Osteoblast (primary cell): ENCODE measurements around the gene GALNS. TPM values are rescaled to one million over a fixed set of nuclear protein-coding genes. Genes with fewer than 3 reads are reported as not detected.
A peak's percentile ranks its signal among the peaks of the same experiment; 100 is the strongest.

ENCODE experiments used
- DNase-seq: peaks from one replicate; pipeline ENCODE4 v3.0.0; 2011; ENCODE audit warnings: low spot score, mixed read lengths; ENCODE audit not compliant: insufficient read length; ENCODE audit errors: missing footprints
- H2AFZ ChIP-seq: 2 replicates; pipeline ENCODE4 v1.6.0; 2011; ENCODE audit warnings: mild to moderate bottlenecking, low read length
- H3K27ac ChIP-seq: 2 replicates; pipeline ENCODE4 v1.5.1; 2011; ENCODE audit warnings: mild to moderate bottlenecking, low read depth, low read length, moderate library complexity
- H3K27me3 ChIP-seq: 2 replicates; pipeline ENCODE4 v1.6.0; 2012; ENCODE audit warnings: mild to moderate bottlenecking, control low read depth, inconsistent platforms, low read length, moderate library complexity; ENCODE audit not compliant: insufficient read depth
- H3K36me3 ChIP-seq: 2 replicates; pipeline ENCODE4 v1.5.1; 2011; ENCODE audit warnings: mild to moderate bottlenecking, low read length, control low read depth, moderate library complexity; ENCODE audit not compliant: insufficient read depth
- H3K4me1 ChIP-seq: 2 replicates; pipeline ENCODE4 v1.5.1; 2011; ENCODE audit warnings: mild to moderate bottlenecking, low read length, control low read depth, moderate library complexity; ENCODE audit not compliant: insufficient read depth
- H3K4me2 ChIP-seq: 2 replicates; pipeline ENCODE4 v1.6.0; 2011; ENCODE audit warnings: mild to moderate bottlenecking, low read length; ENCODE audit not compliant: insufficient read depth
- H3K4me3 ChIP-seq: fragments of 200-600 bp; sonication (generic); 3 replicates; pipeline ENCODE4 v1.5.1; 2012; ENCODE audit warnings: mild to moderate bottlenecking, low read length, inconsistent platforms; ENCODE audit not compliant: insufficient read depth
- H3K79me2 ChIP-seq: 2 replicates; pipeline ENCODE4 v1.6.0; 2012; ENCODE audit warnings: mild to moderate bottlenecking, low read length, control low read depth, inconsistent platforms; ENCODE audit not compliant: insufficient read depth
- H3K9me3 ChIP-seq: 2 replicates; pipeline ENCODE4 v1.5.1; 2011; ENCODE audit warnings: low read depth, low read length, control low read depth
- H4K20me1 ChIP-seq: 2 replicates; pipeline ENCODE4 v1.6.0; 2012; ENCODE audit warnings: mild to moderate bottlenecking, low read length, control low read depth; ENCODE audit not compliant: insufficient read depth
- CTCF ChIP-seq: IDR thresholded peaks from 2 replicates; pipeline ENCODE4 v1.5.1; 2011; ENCODE audit warnings: mild to moderate bottlenecking, low read depth, low read length, moderate library complexity; ENCODE audit errors: extremely low read depth
- total RNA-seq: library from RNA; depleted of rRNA; stranded (reverse); fragments of >200 nt; gene quantifications from 2 replicates; pipeline ENCODE4 v1.2.3, GENCODE V29; 2012

Gene GALNS
- total RNA-seq, 1 donor: 48.1 TPM

- no peaks in the 10 kb centered on the region for H3K36me3 ChIP-seq
- H3K4me3 ChIP-seq: peak overlapping the region; percentile 37
- peak overlapping the region; percentile 43 for H3K4me2 ChIP-seq
- H4K20me1 ChIP-seq: no peaks in the 10 kb centered on the region
- peak overlapping the region; percentile 41 for H2AFZ ChIP-seq
- no peaks in the 10 kb centered on the region for H3K9me3 ChIP-seq
- peaks cover 35% of the 10 kb centered on the region for H3K27me3 ChIP-seq
- TF ChIP-seq CTCF: no peak
- DNase-seq: no peak
- H3K27ac ChIP-seq: no peak overlapping the region
- no peaks in the 10 kb centered on the region for H3K4me1 ChIP-seq
- H3K79me2 ChIP-seq: no peaks in the 10 kb centered on the region
Observed at GRCh38 chr16:88870608-88871348, 14.0 kb upstream of the GALNS start.

- Histone ChIP-seq H3K27me3 (peaks cover 33% of the 10 kb centered on the region), H2AFZ (no peak overlapping the region)
Observed at GRCh38 chr16:88869673-88869980, 12.9 kb upstream of the GALNS start.

GRCh38 chr16:88868974-88869672, 12.4 kb upstream of the GALNS start:
- no peaks in the 10 kb centered on the region for H3K79me2 ChIP-seq
- H3K4me3 ChIP-seq: no peak overlapping the region
- no peak overlapping the region for H3K4me2 ChIP-seq
- no peak for TF ChIP-seq CTCF
- H3K27me3 ChIP-seq: peaks cover 28% of the 10 kb centered on the region
- no peaks in the 10 kb centered on the region for H3K9me3 ChIP-seq
- H4K20me1 ChIP-seq: no peaks in the 10 kb centered on the region
- H3K36me3 ChIP-seq: no peaks in the 10 kb centered on the region
- no peak for DNase-seq
- no peaks in the 10 kb centered on the region for H3K4me1 ChIP-seq
- no peak overlapping the region for H2AFZ ChIP-seq
- no peak overlapping the region for H3K27ac ChIP-seq

More at GRCh38 chr16:88869673-88869980, 12.9 kb upstream of the GALNS start:
- H3K4me3 ChIP-seq: no peak overlapping the region
- H3K36me3 ChIP-seq: no peaks in the 10 kb centered on the region
- TF ChIP-seq CTCF: no peak
- H3K9me3 ChIP-seq: no peaks in the 10 kb centered on the region
- no peaks in the 10 kb centered on the region for H4K20me1 ChIP-seq
- no peaks in the 10 kb centered on the region for H3K79me2 ChIP-seq
- DNase-seq: no peak
- H3K4me2 ChIP-seq: no peak overlapping the region
- H3K4me1 ChIP-seq: no peaks in the 10 kb centered on the region
- no peak overlapping the region for H3K27ac ChIP-seq

GRCh38 chr16:88867581-88868246, 11.0 kb upstream of the GALNS start:
- no peaks in the 10 kb centered on the region for H3K4me1 ChIP-seq
- no peaks in the 10 kb centered on the region for H3K9me3 ChIP-seq
- no peak overlapping the region for H3K4me2 ChIP-seq
- H3K36me3 ChIP-seq: no peaks in the 10 kb centered on the region
- no peaks in the 10 kb centered on the region for H4K20me1 ChIP-seq
- no peak for TF ChIP-seq CTCF
- H3K79me2 ChIP-seq: no peaks in the 10 kb centered on the region
- H3K27ac ChIP-seq: no peak overlapping the region
- H3K27me3 ChIP-seq: peaks cover 22% of the 10 kb centered on the region
- no peak overlapping the region for H2AFZ ChIP-seq
- DNase-seq: no peak
- H3K4me3 ChIP-seq: no peak overlapping the region
